Gastrocnemius medialis (tissue), 4 donors: ENCODE data around the gene SPEM2.

ENCODE experiments used
- CTCF ChIP-seq, 5 experiments: fragments of 450-650 bp in 3 of 5; fragments of 200-600 bp in 2 of 5; sonication (generic) in 2 of 5; IDR thresholded peaks in 4 of 5; conservative IDR thresholded peaks in 1 of 5; 1 replicate in 4 of 5; 2 replicates in 1 of 5; pipeline ENCODE4 v1.5.1; 2016 to 2019; ENCODE audit warnings: antibody characterized with exemption in 5 of 5, mild to moderate bottlenecking in 3 of 5, moderate library complexity in 3 of 5
- POLR2A ChIP-seq, 2 donors: fragments of 450-650 bp; IDR thresholded peaks; one replicate each; pipeline ENCODE4 v1.6.1; 2017; ENCODE audit warnings: antibody characterized with exemption in 2 of 2, mild to moderate bottlenecking in 2 of 2, moderate library complexity in 2 of 2

- TF ChIP-seq CTCF (IDR thresholded peaks at IDR 0.05 in 4 of 5, conservative IDR thresholded peaks at IDR 0.05 in 1 of 5) (no peak), POLR2A (IDR thresholded peaks at IDR 0.05) (no peak)
These were observed 6.9 kb downstream of the SPEM2 start for GRCh38 chr17:7432296-7432695.
